Esophagus muscularis mucosa (tissue), 4 donors: ENCODE data around the gene KCNMB2.

Experiments
- EP300 ChIP-seq: sonication (generic); formaldehyde crosslinking; IDR thresholded peaks from one replicate; pipeline ENCODE4 v1.6.1; 2017; ENCODE audit warnings: antibody characterized with exemption
- POLR2A ChIP-seq: fragments of 450-650 bp; IDR thresholded peaks from one replicate; pipeline ENCODE4 v1.6.1; 2017; ENCODE audit warnings: antibody characterized with exemption, moderate library complexity, mild to moderate bottlenecking, low read depth
- TF ChIP-seq, protein P1 (sequence below), 3 experiments: fragments of 200-600 bp in 2 of 3; fragments of 450-650 bp in 1 of 3; sonication (generic) in 2 of 3; IDR thresholded peaks; one replicate each; pipeline ENCODE4 v1.5.1; 2017 to 2019; ENCODE audit warnings: antibody characterized with exemption in 3 of 3, mild to moderate bottlenecking in 2 of 3, moderate library complexity in 1 of 3

DNA sequence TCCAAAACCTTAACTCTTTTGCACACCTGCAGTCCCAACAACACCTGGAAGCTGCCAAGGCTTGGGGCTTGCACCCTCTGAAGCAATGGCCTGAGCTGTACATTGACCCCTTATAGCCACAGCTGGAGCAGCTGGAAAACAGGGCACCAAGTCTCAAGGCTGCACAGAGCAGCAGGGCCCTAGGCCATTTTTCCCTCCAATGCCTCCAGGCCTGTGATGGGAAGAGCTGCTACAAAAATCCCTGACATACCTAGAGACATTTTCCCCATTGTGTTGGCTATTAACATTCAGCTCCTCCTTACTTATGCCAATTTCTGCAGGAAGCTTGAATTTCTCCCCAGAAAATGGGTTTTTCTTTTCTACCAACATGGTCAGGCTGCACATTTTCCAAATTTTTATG, 304.4 kb downstream of the KCNMB2 start:
- TF ChIP-seq, protein P1, sequence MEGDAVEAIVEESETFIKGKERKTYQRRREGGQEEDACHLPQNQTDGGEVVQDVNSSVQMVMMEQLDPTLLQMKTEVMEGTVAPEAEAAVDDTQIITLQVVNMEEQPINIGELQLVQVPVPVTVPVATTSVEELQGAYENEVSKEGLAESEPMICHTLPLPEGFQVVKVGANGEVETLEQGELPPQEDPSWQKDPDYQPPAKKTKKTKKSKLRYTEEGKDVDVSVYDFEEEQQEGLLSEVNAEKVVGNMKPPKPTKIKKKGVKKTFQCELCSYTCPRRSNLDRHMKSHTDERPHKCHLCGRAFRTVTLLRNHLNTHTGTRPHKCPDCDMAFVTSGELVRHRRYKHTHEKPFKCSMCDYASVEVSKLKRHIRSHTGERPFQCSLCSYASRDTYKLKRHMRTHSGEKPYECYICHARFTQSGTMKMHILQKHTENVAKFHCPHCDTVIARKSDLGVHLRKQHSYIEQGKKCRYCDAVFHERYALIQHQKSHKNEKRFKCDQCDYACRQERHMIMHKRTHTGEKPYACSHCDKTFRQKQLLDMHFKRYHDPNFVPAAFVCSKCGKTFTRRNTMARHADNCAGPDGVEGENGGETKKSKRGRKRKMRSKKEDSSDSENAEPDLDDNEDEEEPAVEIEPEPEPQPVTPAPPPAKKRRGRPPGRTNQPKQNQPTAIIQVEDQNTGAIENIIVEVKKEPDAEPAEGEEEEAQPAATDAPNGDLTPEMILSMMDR (IDR thresholded peaks at IDR 0.05), result no peak
- TF ChIP-seq POLR2A, result no peak
- no peak for TF ChIP-seq EP300
